ENCODE data around the gene KCNK16.
"Not testable (repeated sequence)": the region's sequence is repeated elsewhere in the genome, so short reads cannot be mapped to it uniquely, and the experiment has no call there.

Gene KCNK16

DNA sequence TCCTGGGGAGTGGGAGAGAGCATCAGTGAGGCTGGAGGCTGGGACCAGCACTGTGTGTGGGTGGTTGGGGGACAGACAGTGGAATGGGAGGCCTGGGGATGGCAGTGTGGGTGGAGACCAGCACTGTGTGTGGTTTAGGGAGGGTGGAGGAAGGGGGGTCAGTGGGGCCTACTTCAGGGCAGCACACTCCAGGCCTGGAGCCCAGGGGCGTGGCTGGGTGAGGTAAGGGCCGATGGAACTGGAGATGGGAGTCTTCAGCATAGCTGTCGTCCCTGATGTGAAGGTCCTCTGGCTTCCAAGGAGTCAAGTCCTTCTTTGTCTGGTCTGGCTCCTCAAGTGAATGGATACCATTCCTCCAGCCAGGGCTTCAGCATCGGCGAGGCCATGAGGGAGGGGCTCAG is 26.9 kb downstream of the KCNK16 start:
- TF ChIP-seq, protein P1, sequence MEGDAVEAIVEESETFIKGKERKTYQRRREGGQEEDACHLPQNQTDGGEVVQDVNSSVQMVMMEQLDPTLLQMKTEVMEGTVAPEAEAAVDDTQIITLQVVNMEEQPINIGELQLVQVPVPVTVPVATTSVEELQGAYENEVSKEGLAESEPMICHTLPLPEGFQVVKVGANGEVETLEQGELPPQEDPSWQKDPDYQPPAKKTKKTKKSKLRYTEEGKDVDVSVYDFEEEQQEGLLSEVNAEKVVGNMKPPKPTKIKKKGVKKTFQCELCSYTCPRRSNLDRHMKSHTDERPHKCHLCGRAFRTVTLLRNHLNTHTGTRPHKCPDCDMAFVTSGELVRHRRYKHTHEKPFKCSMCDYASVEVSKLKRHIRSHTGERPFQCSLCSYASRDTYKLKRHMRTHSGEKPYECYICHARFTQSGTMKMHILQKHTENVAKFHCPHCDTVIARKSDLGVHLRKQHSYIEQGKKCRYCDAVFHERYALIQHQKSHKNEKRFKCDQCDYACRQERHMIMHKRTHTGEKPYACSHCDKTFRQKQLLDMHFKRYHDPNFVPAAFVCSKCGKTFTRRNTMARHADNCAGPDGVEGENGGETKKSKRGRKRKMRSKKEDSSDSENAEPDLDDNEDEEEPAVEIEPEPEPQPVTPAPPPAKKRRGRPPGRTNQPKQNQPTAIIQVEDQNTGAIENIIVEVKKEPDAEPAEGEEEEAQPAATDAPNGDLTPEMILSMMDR (IDR thresholded peaks at IDR 0.05; ENCODE audit: insufficient read depth, low read depth, low read length, missing control alignments) = no peak
- no peak overlapping the region for H3K4me3 ChIP-seq (ENCODE audit: low read depth, low read length)
- no peak for DNase-seq (ENCODE audit: low read depth)

- DNase-seq (ENCODE audit: low read depth) = no peak
- H3K4me3 ChIP-seq (ENCODE audit: low read depth, low read length) = no peak overlapping the region
- TF ChIP-seq, protein P1 (IDR thresholded peaks at IDR 0.05; ENCODE audit: insufficient read depth, low read depth, low read length, missing control alignments) = no peak
These were observed 27.6 kb downstream of the KCNK16 start for GRCh38 chr6:39294899-39295298.

DNA sequence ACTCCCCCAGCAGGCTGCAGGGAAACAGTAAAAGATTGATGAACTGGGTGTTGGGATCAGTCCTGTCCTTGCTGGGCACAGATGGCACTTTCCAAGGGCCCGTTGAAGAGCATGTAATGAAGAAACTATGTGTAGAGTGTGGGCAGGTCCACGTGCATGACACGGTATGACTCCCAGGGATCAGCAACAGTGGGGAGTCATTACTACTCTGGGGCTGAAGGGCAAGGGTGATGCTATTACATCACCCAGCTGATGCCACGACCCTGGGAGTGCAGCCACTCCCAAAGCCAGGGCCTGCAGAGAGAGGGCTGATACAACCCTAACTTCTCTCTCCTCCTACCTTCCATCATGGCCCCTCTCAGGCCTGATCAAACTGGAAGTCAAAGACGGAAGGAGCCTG is 28.4 kb downstream of the KCNK16 start:
- H3K4me3 ChIP-seq (ENCODE audit: low read depth, low read length) = no peak overlapping the region
- no peak for DNase-seq (ENCODE audit: low read depth)
- TF ChIP-seq, protein P1 (IDR thresholded peaks at IDR 0.05; ENCODE audit: insufficient read depth, low read depth, low read length, missing control alignments) = no peak

GRCh38 chr6:39292637-39293036 is 29.9 kb downstream of the KCNK16 start:
- no peak for DNase-seq (ENCODE audit: low read depth)
- H3K4me3 ChIP-seq (ENCODE audit: low read depth, low read length) = no peak overlapping the region
- TF ChIP-seq, protein P1 (IDR thresholded peaks at IDR 0.05; ENCODE audit: insufficient read depth, low read depth, low read length, missing control alignments) = no peak

- no peak for DNase-seq (ENCODE audit: low read depth)
- TF ChIP-seq, protein P1 (IDR thresholded peaks at IDR 0.05; ENCODE audit: insufficient read depth, low read depth, low read length, missing control alignments) = no peak
- H3K4me3 ChIP-seq (ENCODE audit: low read depth, low read length) = no peak overlapping the region
These were observed 33.0 kb downstream of the KCNK16 start for GRCh38 chr6:39289490-39289889.

DNA sequence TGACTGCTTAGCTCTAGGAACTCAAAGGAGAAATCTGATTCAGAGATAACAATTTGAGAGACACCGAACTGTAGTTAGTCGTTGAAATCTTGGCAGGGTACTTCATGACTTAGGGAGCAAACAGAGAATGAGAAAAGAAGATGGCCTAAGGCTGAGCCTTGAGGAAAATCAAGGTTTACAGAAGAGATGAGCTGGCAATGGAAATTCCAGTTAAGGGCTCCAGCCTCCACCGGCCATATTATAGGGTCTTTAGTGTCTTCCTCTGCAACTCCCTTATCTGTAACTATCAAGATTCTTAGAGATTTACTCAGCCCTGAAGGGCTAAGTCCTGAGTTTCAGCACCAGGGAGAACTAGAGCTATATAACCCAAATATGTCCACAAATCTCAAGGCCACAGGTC is 34.9 kb downstream of the KCNK16 start:
- TF ChIP-seq, protein P1 (IDR thresholded peaks at IDR 0.05; ENCODE audit: insufficient read depth, low read depth, low read length, missing control alignments) = no peak
- DNase-seq (ENCODE audit: low read depth) = no peak
- no peak overlapping the region for H3K4me3 ChIP-seq (ENCODE audit: low read depth, low read length)

GRCh38 chr6:39286596-39286995 is 35.9 kb downstream of the KCNK16 start:
- not testable (repeated sequence) for H3K4me3 ChIP-seq (ENCODE audit: low read depth, low read length); DNase-seq (ENCODE audit: low read depth)
